Measurements from ENCODE around the gene LYPD6B. TPM values are rescaled to one million over a fixed set of nuclear protein-coding genes. Genes with fewer than 3 reads are reported as not detected.

The LYPD6B gene
- total RNA-seq, 1 experiment from 2014 or later, result 0.75 TPM

- Histone ChIP-seq H3K4me2 (ENCODE audit: low read depth, low read length, poor library complexity, severe bottlenecking) (peak overlapping the region; percentile 83), H3K4me1 (ENCODE audit: low read length) (peaks cover 52% of the 10 kb centered on the region)
Measured at GRCh38 chr2:149018981-149019380, 19.5 kb upstream of the LYPD6B start.

GRCh38 chr2:149019768-149020167 is 18.7 kb upstream of the LYPD6B start:
- no peaks in the 10 kb centered on the region for H3K9me2 ChIP-seq (replicated peaks; ENCODE audit: insufficient read depth, low read length)
- peak; percentile 77 for DNase-seq
- H3K27me3 ChIP-seq (ENCODE audit: low read length), result no peaks in the 10 kb centered on the region
- H4K20me1 ChIP-seq (ENCODE audit: insufficient read depth, low read depth, low read length), result no peaks in the 10 kb centered on the region
- peak overlapping the region; percentile 48 for H3K9ac ChIP-seq (ENCODE audit: low read length)
- H3K79me2 ChIP-seq (ENCODE audit: low read length), result no peaks in the 10 kb centered on the region
- H3K4me2 ChIP-seq (ENCODE audit: low read depth, low read length, poor library complexity, severe bottlenecking), result peak overlapping the region; percentile 83
- no peaks in the 10 kb centered on the region for H3K9me3 ChIP-seq (ENCODE audit: low read length)
- H3K4me3 ChIP-seq (ENCODE audit: low read length), result peak overlapping the region; percentile 34; the same call in 1 of the 2 replicates
- no peaks in the 10 kb centered on the region for H3K36me3 ChIP-seq (ENCODE audit: insufficient read depth, low read length)
- peaks cover 54% of the 10 kb centered on the region for H3K4me1 ChIP-seq (ENCODE audit: low read length)
- H3K27ac ChIP-seq (ENCODE audit: low read length), result peak overlapping the region; percentile 96
- peak overlapping the region; percentile 62; the same call in 1 of the 2 replicates for H2AFZ ChIP-seq (ENCODE audit: low read length)

More at GRCh38 chr2:149018981-149019380, 19.5 kb upstream of the LYPD6B start:
- Histone ChIP-seq H3K79me2 (ENCODE audit: low read length) (no peaks in the 10 kb centered on the region), H2AFZ (ENCODE audit: low read length) (no peak overlapping the region), H3K9me3 (ENCODE audit: low read length) (no peaks in the 10 kb centered on the region), H3K9ac (ENCODE audit: low read length) (peak overlapping the region; percentile 48), H3K4me3 (ENCODE audit: low read length) (peak overlapping the region; percentile 34), H3K27ac (ENCODE audit: low read length) (peak overlapping the region; percentile 96), H4K20me1 (ENCODE audit: insufficient read depth, low read depth, low read length) (no peaks in the 10 kb centered on the region), H3K27me3 (ENCODE audit: low read length) (no peaks in the 10 kb centered on the region), H3K36me3 (ENCODE audit: insufficient read depth, low read length) (no peaks in the 10 kb centered on the region), H3K9me2 (replicated peaks; ENCODE audit: insufficient read depth, low read length) (no peaks in the 10 kb centered on the region)
- no peak for DNase-seq

- no peaks in the 10 kb centered on the region for H3K79me2 ChIP-seq (ENCODE audit: low read length)
- H3K4me2 ChIP-seq (ENCODE audit: low read depth, low read length, poor library complexity, severe bottlenecking), result peak overlapping the region; percentile 83
- no peaks in the 10 kb centered on the region for H3K9me2 ChIP-seq (replicated peaks; ENCODE audit: insufficient read depth, low read length)
- peak; percentile 47 for DNase-seq
- H3K4me1 ChIP-seq (ENCODE audit: low read length), result peaks cover 61% of the 10 kb centered on the region
- H3K9ac ChIP-seq (ENCODE audit: low read length), result peak overlapping the region; percentile 48
- H3K27me3 ChIP-seq (ENCODE audit: low read length), result no peaks in the 10 kb centered on the region
- H3K9me3 ChIP-seq (ENCODE audit: low read length), result no peaks in the 10 kb centered on the region
- H2AFZ ChIP-seq (ENCODE audit: low read length), result peak overlapping the region; percentile 62
- H4K20me1 ChIP-seq (ENCODE audit: insufficient read depth, low read depth, low read length), result no peaks in the 10 kb centered on the region
- no peaks in the 10 kb centered on the region for H3K36me3 ChIP-seq (ENCODE audit: insufficient read depth, low read length)
- peak overlapping the region; percentile 34; the same call in 1 of the 2 replicates for H3K4me3 ChIP-seq (ENCODE audit: low read length)
- peak overlapping the region; percentile 96 for H3K27ac ChIP-seq (ENCODE audit: low read length)
Measured at GRCh38 chr2:149020432-149020851, 18.1 kb upstream of the LYPD6B start.

GRCh38 chr2:149021271-149021719 is 17.2 kb upstream of the LYPD6B start:
- no peaks in the 10 kb centered on the region for H3K9me2 ChIP-seq (replicated peaks; ENCODE audit: insufficient read depth, low read length)
- H3K79me2 ChIP-seq (ENCODE audit: low read length), result no peaks in the 10 kb centered on the region
- peak overlapping the region; percentile 60 for H3K9ac ChIP-seq (ENCODE audit: low read length)
- no peaks in the 10 kb centered on the region for H3K36me3 ChIP-seq (ENCODE audit: insufficient read depth, low read length)
- peak overlapping the region; percentile 83 for H3K4me2 ChIP-seq (ENCODE audit: low read depth, low read length, poor library complexity, severe bottlenecking)
- H3K4me3 ChIP-seq (ENCODE audit: low read length), result peak overlapping the region; percentile 34
- peaks cover 63% of the 10 kb centered on the region for H3K4me1 ChIP-seq (ENCODE audit: low read length)
- DNase-seq, result peak; percentile 84
- no peaks in the 10 kb centered on the region for H3K9me3 ChIP-seq (ENCODE audit: low read length)
- peak overlapping the region; percentile 62; the same call in 1 of the 2 replicates for H2AFZ ChIP-seq (ENCODE audit: low read length)
- peak overlapping the region; percentile 96 for H3K27ac ChIP-seq (ENCODE audit: low read length)
- no peaks in the 10 kb centered on the region for H3K27me3 ChIP-seq (ENCODE audit: low read length)
- H4K20me1 ChIP-seq (ENCODE audit: insufficient read depth, low read depth, low read length), result no peaks in the 10 kb centered on the region

- H3K4me3 ChIP-seq (ENCODE audit: low read length), result peak overlapping the region; percentile 34
- no peaks in the 10 kb centered on the region for H3K36me3 ChIP-seq (ENCODE audit: insufficient read depth, low read length)
- H3K9me3 ChIP-seq (ENCODE audit: low read length), result no peaks in the 10 kb centered on the region
- H3K9ac ChIP-seq (ENCODE audit: low read length), result peak overlapping the region; percentile 60
- H3K27ac ChIP-seq (ENCODE audit: low read length), result peak overlapping the region; percentile 96
- 0 out of 2 replicates have a peak overlapping the region, but pooled peaks have one; percentile 62 for H2AFZ ChIP-seq (ENCODE audit: low read length)
- H3K9me2 ChIP-seq (replicated peaks; ENCODE audit: insufficient read depth, low read length), result no peaks in the 10 kb centered on the region
- peaks cover 67% of the 10 kb centered on the region for H3K4me1 ChIP-seq (ENCODE audit: low read length)
- H3K4me2 ChIP-seq (ENCODE audit: low read depth, low read length, poor library complexity, severe bottlenecking), result peak overlapping the region; percentile 83
- no peaks in the 10 kb centered on the region for H3K27me3 ChIP-seq (ENCODE audit: low read length)
- DNase-seq, result peak; percentile 72
- no peaks in the 10 kb centered on the region for H4K20me1 ChIP-seq (ENCODE audit: insufficient read depth, low read depth, low read length)
- H3K79me2 ChIP-seq (ENCODE audit: low read length), result no peaks in the 10 kb centered on the region
Measured at GRCh38 chr2:149021761-149022160, 16.7 kb upstream of the LYPD6B start.

GRCh38 chr2:149023091-149023490 is 15.4 kb upstream of the LYPD6B start:
- Histone ChIP-seq H3K9me2 (replicated peaks; ENCODE audit: insufficient read depth, low read length) (no peaks in the 10 kb centered on the region), H3K9me3 (ENCODE audit: low read length) (no peaks in the 10 kb centered on the region), H3K4me2 (ENCODE audit: low read depth, low read length, poor library complexity, severe bottlenecking) (no peak overlapping the region), H3K4me1 (ENCODE audit: low read length) (peaks cover 72% of the 10 kb centered on the region), H3K9ac (ENCODE audit: low read length) (no peak overlapping the region), H3K36me3 (ENCODE audit: insufficient read depth, low read length) (no peaks in the 10 kb centered on the region), H3K27me3 (ENCODE audit: low read length) (no peaks in the 10 kb centered on the region), H3K27ac (ENCODE audit: low read length) (no peak overlapping the region), H4K20me1 (ENCODE audit: insufficient read depth, low read depth, low read length) (no peaks in the 10 kb centered on the region), H3K4me3 (ENCODE audit: low read length) (no peak overlapping the region), H3K79me2 (ENCODE audit: low read length) (no peaks in the 10 kb centered on the region), H2AFZ (ENCODE audit: low read length) (no peak overlapping the region)
- no peak for DNase-seq

- Histone ChIP-seq H3K4me1 (ENCODE audit: low read length) (peaks cover 49% of the 10 kb centered on the region), H3K9ac (ENCODE audit: low read length) (0 out of 2 replicates have a peak overlapping the region, but pooled peaks have one; percentile 2), H3K79me2 (ENCODE audit: low read length) (no peaks in the 10 kb centered on the region), H4K20me1 (ENCODE audit: insufficient read depth, low read depth, low read length) (no peaks in the 10 kb centered on the region), H3K4me3 (ENCODE audit: low read length) (no peak overlapping the region), H3K27me3 (ENCODE audit: low read length) (no peaks in the 10 kb centered on the region; the same call in 1 of the 2 replicates), H3K9me2 (replicated peaks; ENCODE audit: insufficient read depth, low read length) (no peaks in the 10 kb centered on the region), H3K4me2 (ENCODE audit: low read depth, low read length, poor library complexity, severe bottlenecking) (peak overlapping the region; percentile 37), H3K27ac (ENCODE audit: low read length) (no peak overlapping the region), H2AFZ (ENCODE audit: low read length) (no peak overlapping the region), H3K9me3 (ENCODE audit: low read length) (no peaks in the 10 kb centered on the region), H3K36me3 (ENCODE audit: insufficient read depth, low read length) (no peaks in the 10 kb centered on the region)
- DNase-seq, result no peak
Measured at GRCh38 chr2:149027590-149028250, 10.8 kb upstream of the LYPD6B start.

GRCh38 chr2:149028377-149028776 is 10.1 kb upstream of the LYPD6B start:
- Histone ChIP-seq H3K9ac (ENCODE audit: low read length) (no peak overlapping the region), H3K27me3 (ENCODE audit: low read length) (no peaks in the 10 kb centered on the region; the same call in 1 of the 2 replicates), H3K27ac (ENCODE audit: low read length) (no peak overlapping the region), H3K9me3 (ENCODE audit: low read length) (no peaks in the 10 kb centered on the region), H3K9me2 (replicated peaks; ENCODE audit: insufficient read depth, low read length) (no peaks in the 10 kb centered on the region), H2AFZ (ENCODE audit: low read length) (no peak overlapping the region), H3K4me2 (ENCODE audit: low read depth, low read length, poor library complexity, severe bottlenecking) (peak overlapping the region; percentile 37), H3K4me1 (ENCODE audit: low read length) (peaks cover 44% of the 10 kb centered on the region), H3K36me3 (ENCODE audit: insufficient read depth, low read length) (no peaks in the 10 kb centered on the region), H3K79me2 (ENCODE audit: low read length) (no peaks in the 10 kb centered on the region), H3K4me3 (ENCODE audit: low read length) (no peak overlapping the region), H4K20me1 (ENCODE audit: insufficient read depth, low read depth, low read length) (no peaks in the 10 kb centered on the region)
- no peak for DNase-seq
